Measurements from ENCODE around the gene YPEL4.

Gene YPEL4

GRCh38 chr11:57650739-57651090 lies 1.0 kb upstream of the YPEL4 start:
- DNase-seq (ENCODE audit: low read depth): no peak

- DNase-seq (ENCODE audit: low read depth): no peak
Observed at GRCh38 chr11:57648801-57649735, 644 bp downstream of the YPEL4 start.

GRCh38 chr11:57647960-57648800 lies 1.5 kb downstream of the YPEL4 start:
- DNase-seq (ENCODE audit: low read depth): no peak

- no peak for DNase-seq (ENCODE audit: low read depth)
Observed at GRCh38 chr11:57647372-57647771, 2.3 kb downstream of the YPEL4 start.

GRCh38 chr11:57646799-57647303 lies 2.9 kb downstream of the YPEL4 start:
- no peak for DNase-seq (ENCODE audit: low read depth)

GRCh38 chr11:57646194-57646798 lies 3.4 kb downstream of the YPEL4 start:
- DNase-seq (ENCODE audit: low read depth): no peak

- no peak for DNase-seq (ENCODE audit: low read depth)
Observed at GRCh38 chr11:57645689-57646085, 4.0 kb downstream of the YPEL4 start.

- peak; percentile 66 for DNase-seq (ENCODE audit: low read depth)
Observed at GRCh38 chr11:57644748-57645688, 4.7 kb downstream of the YPEL4 start.

GRCh38 chr11:57643802-57644201 lies 5.9 kb downstream of the YPEL4 start:
- DNase-seq (ENCODE audit: low read depth): no peak

GRCh38 chr11:57641011-57641807 lies 8.5 kb downstream of the YPEL4 start:
- no peak for DNase-seq (ENCODE audit: low read depth)

- no peak for DNase-seq (ENCODE audit: low read depth)
Observed at GRCh38 chr11:57640068-57640800, 9.5 kb downstream of the YPEL4 start.

- no peak for DNase-seq (ENCODE audit: low read depth)
Observed at GRCh38 chr11:57639321-57640067, 10.2 kb downstream of the YPEL4 start.

- DNase-seq (ENCODE audit: low read depth): no peak
Observed at GRCh38 chr11:57638811-57639320, 10.8 kb downstream of the YPEL4 start.

GRCh38 chr11:57638005-57638781 lies 11.5 kb downstream of the YPEL4 start:
- no peak for DNase-seq (ENCODE audit: low read depth)

GRCh38 chr11:57637626-57638004 lies 12.1 kb downstream of the YPEL4 start:
- no peak for DNase-seq (ENCODE audit: low read depth)

GRCh38 chr11:57635246-57635645 lies 14.5 kb downstream of the YPEL4 start:
- DNase-seq (ENCODE audit: low read depth): no peak

- no peak for DNase-seq (ENCODE audit: low read depth)
Observed at GRCh38 chr11:57634311-57634710, 15.4 kb downstream of the YPEL4 start.
